SK-N-MC (cell line): ENCODE measurements around the gene ELFN1.

Experiments
- EZH2 ChIP-seq: fragments of 200-600 bp; sonication (generic); IDR thresholded peaks from one replicate; pipeline ENCODE4 v1.6.1; 2017; ENCODE audit warnings: antibody characterized with exemption
- FOXP2 ChIP-seq: optimal IDR thresholded peaks from 2 replicates; pipeline ENCODE3; 2011; ENCODE audit warnings: mild to moderate bottlenecking, moderate library complexity; ENCODE audit not compliant: insufficient read depth; ENCODE audit errors: extremely low read length, control extremely low read depth
- POLR2AphosphoS5 ChIP-seq: IDR thresholded peaks from 2 replicates; pipeline ENCODE4 v1.6.1; 2012; ENCODE audit warnings: mild to moderate bottlenecking, low read depth, low read length, borderline replicate concordance

DNA sequence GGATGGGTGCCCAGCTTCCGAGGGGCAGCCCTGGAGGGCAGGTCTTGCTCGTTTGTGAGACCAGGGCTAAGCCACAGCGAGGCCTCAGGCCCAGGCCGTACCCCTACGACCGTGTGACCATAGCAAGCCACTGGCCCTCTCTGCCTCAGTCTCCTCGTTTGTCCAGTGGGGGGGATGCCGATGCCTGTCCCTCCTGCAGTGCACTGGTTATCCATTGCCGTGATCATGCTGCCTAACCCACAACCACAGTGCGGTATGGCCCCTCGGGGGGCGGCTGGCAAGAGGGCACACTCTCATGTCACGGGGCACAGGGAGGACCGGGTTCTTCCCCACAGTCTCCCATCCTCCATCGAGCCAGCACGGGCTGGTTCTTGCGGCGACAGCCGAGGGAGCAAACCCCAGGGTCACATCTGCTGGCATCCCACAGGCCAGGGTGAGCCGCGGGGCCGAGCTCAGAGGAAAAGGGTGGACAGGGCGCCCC, 80.5 kb downstream of the ELFN1 start:
- TF ChIP-seq EZH2 (no peak), POLR2AphosphoS5 (no peak), FOXP2 (no peak)
